Endothelial cell of umbilical vein (primary cell): ENCODE data around the gene SSNA1. TPM values are rescaled to one million over a fixed set of nuclear protein-coding genes. Genes with fewer than 3 reads are reported as not detected.

ENCODE experiments used
- BruUV-seq: library from RNA; stranded (reverse); fragments of 400-500 nt; replicated peaks from 2 replicates; lab custom pipeline; 2021; lab: Mats Ljungman, UMichigan
- CTCF ChIA-PET: fragments of 300-600, 350-600 bp; sonication (Branson Sonifier 250); formaldehyde crosslinking; loops from one replicate; lab custom pipeline; 2021; ENCODE audit warnings: antibody characterized with exemption, inconsistent platforms; lab: Charles Lee
- POLR2A ChIA-PET: fragments of 300-600, 350-600 bp; sonication (Branson Sonifier 250); formaldehyde crosslinking; loops from one replicate; lab custom pipeline; 2021; ENCODE audit warnings: antibody characterized with exemption, inconsistent platforms; lab: Charles Lee
- DNase-seq: peaks from one replicate; pipeline ENCODE4 v3.0.0-alpha.2; 2011; ENCODE audit warnings: low read depth, low spot score
- FAIRE-seq: peaks from 2 replicates; lab custom pipeline; 2011; peaks lifted over from hg19 to GRCh38; lab: Jason Lieb, UNC
- H2AFZ ChIP-seq: 2 replicates; pipeline ENCODE4 v1.6.0; 2012; ENCODE audit warnings: low read depth, low read length, control low read depth, inconsistent platforms
- H3K27ac ChIP-seq: 2 replicates; pipeline ENCODE4 v1.5.1; 2011; ENCODE audit warnings: low read depth, mild to moderate bottlenecking, control low read depth, low read length, moderate library complexity; ENCODE audit not compliant: insufficient read depth
- H3K27me3 ChIP-seq, 2 experiments: 2 replicates each; pipeline versions ENCODE4 v1.6.0 to v1.6.1; 2011; ENCODE audit warnings: low read length in 2 of 2, mixed read lengths in 1 of 2; ENCODE audit not compliant: control insufficient read depth in 2 of 2, insufficient read depth in 2 of 2
- H3K36me3 ChIP-seq, 2 experiments: 2 replicates in 1 of 2; 3 replicates in 1 of 2; pipeline ENCODE4 v1.5.1; 2011; ENCODE audit warnings: low read length in 2 of 2, mild to moderate bottlenecking in 1 of 2, moderate library complexity in 1 of 2; ENCODE audit not compliant: control insufficient read depth in 2 of 2, insufficient read depth in 2 of 2; ENCODE audit errors: extremely low read depth in 1 of 2
- H3K4me1 ChIP-seq: 3 replicates; pipeline ENCODE4 v1.5.1; 2011; ENCODE audit warnings: mild to moderate bottlenecking, low read length; ENCODE audit not compliant: control insufficient read depth, insufficient read depth; ENCODE audit errors: extremely low read depth
- H3K4me2 ChIP-seq: 2 replicates; pipeline ENCODE4 v1.6.1; 2011; ENCODE audit warnings: low read length, control low read depth, mixed read lengths; ENCODE audit not compliant: insufficient read depth
- H3K4me3 ChIP-seq, 3 experiments: fragments of 200-600 bp in 1 of 3; sonication (generic), shearing (Covaris generic) in 1 of 3; replicated peaks in 1 of 3; 2 replicates each; pipeline ENCODE4 v1.5.1; 2011 to 2016; ENCODE audit warnings: control low read depth in 3 of 3, low read length in 3 of 3, mild to moderate bottlenecking in 2 of 3, inconsistent platforms in 1 of 3, low read depth in 1 of 3, moderate library complexity in 1 of 3; ENCODE audit not compliant: insufficient read depth in 1 of 3
- H3K79me2 ChIP-seq: 2 replicates; pipeline ENCODE4 v1.6.0; 2012; ENCODE audit warnings: low read length, inconsistent platforms; ENCODE audit not compliant: control insufficient read depth, insufficient read depth
- H3K9ac ChIP-seq: replicated peaks from 2 replicates; pipeline ENCODE3; 2011; ENCODE audit warnings: low read length, control low read depth; ENCODE audit not compliant: insufficient read depth; ENCODE audit errors: extremely low read depth
- H3K9me1 ChIP-seq: replicated peaks from 3 replicates; pipeline ENCODE4 v1.6.0; 2011; ENCODE audit warnings: mild to moderate bottlenecking, low read length; ENCODE audit not compliant: control insufficient read depth, insufficient read depth; ENCODE audit errors: extremely low read depth
- H3K9me3 ChIP-seq: replicated peaks from 2 replicates; pipeline ENCODE4 v1.5.1; 2012; ENCODE audit warnings: low read length, inconsistent platforms; ENCODE audit not compliant: control insufficient read depth, insufficient read depth
- H4K20me1 ChIP-seq: replicated peaks from 2 replicates; pipeline ENCODE3; 2011; ENCODE audit warnings: mild to moderate bottlenecking, low read length; ENCODE audit not compliant: control insufficient read depth, insufficient read depth; ENCODE audit errors: extremely low read depth
- EZH2 ChIP-seq: IDR thresholded peaks from 2 replicates; pipeline ENCODE4 v1.6.1; 2012; ENCODE audit warnings: borderline replicate concordance, low read depth, mild to moderate bottlenecking, moderate library complexity, low read length, inconsistent platforms; ENCODE audit not compliant: severe bottlenecking
- FOS ChIP-seq: IDR thresholded peaks from 2 replicates; pipeline ENCODE4 v1.6.1; 2011; ENCODE audit warnings: mild to moderate bottlenecking, low read length, moderate library complexity, borderline replicate concordance; ENCODE audit not compliant: insufficient read depth
- GATA2 ChIP-seq: IDR thresholded peaks from 2 replicates; pipeline ENCODE4 v1.7.0; 2011; ENCODE audit warnings: low read depth, mild to moderate bottlenecking, moderate library complexity, mixed read lengths, low read length; ENCODE audit not compliant: insufficient read length, insufficient read depth
- JUN ChIP-seq: IDR thresholded peaks from 2 replicates; pipeline ENCODE4 v1.6.1; 2011; ENCODE audit warnings: borderline replicate concordance, low read depth; ENCODE audit not compliant: insufficient read length, insufficient read depth
- MYC ChIP-seq: IDR thresholded peaks from one replicate; pipeline ENCODE4 v1.6.1; 2011; ENCODE audit warnings: mild to moderate bottlenecking, low read depth, low read length
- POLR2A ChIP-seq: IDR thresholded peaks from 2 replicates; pipeline ENCODE4 v1.6.1; 2012; ENCODE audit warnings: low read depth, mild to moderate bottlenecking, control low read depth, low read length
- POLR2AphosphoS5 ChIP-seq: IDR thresholded peaks from 2 replicates; pipeline ENCODE4 v1.6.1; 2012; ENCODE audit warnings: low read depth, mild to moderate bottlenecking, control low read depth, low read length, moderate library complexity; ENCODE audit not compliant: insufficient read depth
- dilution Hi-C: fragments of 300-500 bp; cut with MboI; formaldehyde crosslinking; loops from one replicate; pipeline ENCODE4 v1.15.0; 2019; ENCODE audit warnings: low sequenced_read_pairs; ENCODE audit not compliant: extremely low pct_ligation_motif_present
- intact Hi-C: fragments of 100-400 bp; cut with micrococcal nuclease; formaldehyde crosslinking; loops from one replicate; pipeline ENCODE4 v1.10.0; 2022
- polyA plus RNA-seq, 4 experiments: library from polyadenylated mRNA; depleted of rRNA in 3 of 4; stranded (reverse) in 3 of 4; unstranded in 1 of 4; fragments of >200 nt; gene quantifications; 2 replicates each; pipeline versions ENCODE4 v1.2.1 to v1.2.3, GENCODE V29; 2011 to 2012; ENCODE audit warnings: missing spikeins in 1 of 4
- total RNA-seq: library from RNA; stranded (reverse); gene quantifications from 2 replicates; pipeline ENCODE4 v1.2.3, GENCODE V29; 2021
- TF ChIP-seq, protein P1 (sequence below), 2 donors: IDR thresholded peaks; 1 replicate in 1 of 2; 2 replicates in 1 of 2; pipeline ENCODE4 v1.5.1; 2011; ENCODE audit warnings: low read length in 2 of 2, mild to moderate bottlenecking in 2 of 2, moderate library complexity in 2 of 2, control low read depth in 1 of 2, inconsistent platforms in 1 of 2, low read depth in 1 of 2; ENCODE audit not compliant: insufficient read depth in 1 of 2; ENCODE audit errors: extremely low read depth in 1 of 2
- TF ChIP-seq, protein P2 (sequence below): IDR thresholded peaks from 2 replicates; pipeline ENCODE4 v1.6.1; 2011; ENCODE audit not compliant: insufficient read depth, insufficient read length

Gene SSNA1
- total and polyA plus RNA-seq, 2 donors (not counting 3 experiments of a cell fraction or from before 2014, with no cell fraction given): 89.0 to 146 TPM

DNA sequence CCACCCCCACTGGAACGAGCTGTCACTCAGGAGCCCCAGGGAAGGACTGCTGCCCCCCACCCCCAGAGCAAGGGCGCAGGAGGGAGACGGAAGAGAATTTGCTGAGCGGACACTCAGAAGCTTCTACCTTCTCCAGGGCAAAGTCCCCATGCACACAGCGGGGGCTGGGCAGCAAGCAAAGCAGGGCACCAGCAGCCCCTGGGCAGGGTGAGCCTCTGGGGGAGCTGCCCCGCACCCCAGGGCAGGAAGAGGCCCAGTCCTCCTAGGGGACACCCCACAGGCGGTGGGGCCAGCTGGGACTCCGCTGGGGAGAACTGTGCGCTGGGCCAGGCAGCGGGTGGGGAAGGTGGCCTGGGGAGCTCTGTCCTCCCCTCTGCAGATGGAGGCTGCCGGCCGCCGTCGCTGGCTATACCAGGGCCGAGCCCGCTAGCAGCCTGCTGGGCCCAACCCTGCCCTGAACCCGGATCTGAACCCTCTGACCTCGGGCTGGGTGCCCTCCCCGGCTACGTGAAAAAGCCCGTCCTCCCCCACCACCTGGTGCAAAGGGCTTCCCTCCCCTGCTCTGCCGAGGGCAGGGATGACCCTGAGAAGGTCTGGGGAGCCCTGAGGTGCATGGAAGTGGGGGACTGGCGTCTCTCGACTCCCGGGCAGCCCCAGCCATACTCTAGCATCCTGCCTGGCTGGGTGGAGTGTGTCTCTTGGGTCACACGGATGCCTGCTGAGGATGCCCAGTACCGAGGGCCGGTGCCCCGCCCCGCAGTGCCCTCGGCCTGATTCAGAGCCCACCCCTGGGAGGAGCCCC, 41.6 kb downstream of the SSNA1 start:
- POLR2A ChIA-PET: interaction anchor here (2.6 kb wide), 1 partner anchor 11 kb away, joined by 6 read pairs; the partner anchor contains the start of gene TUBB4B
- no peak overlapping the region for H3K4me2 ChIP-seq
- no peaks in the 10 kb centered on the region for H3K36me3 ChIP-seq
- CTCF ChIA-PET: no interaction called here
- no peak overlapping the region for H2AFZ ChIP-seq
- dilution Hi-C loops: no loop called here
- no peaks in the 10 kb centered on the region for H3K27me3 ChIP-seq
- FAIRE-seq (no peak), DNase-seq (no peak)
- no peak overlapping the region for H3K4me3 ChIP-seq
- H3K4me1 ChIP-seq: no peaks in the 10 kb centered on the region
- intact Hi-C loops: no loop called here
- H3K9ac ChIP-seq: no peak overlapping the region
- no peak overlapping the region for H3K27ac ChIP-seq
- no peak for TF ChIP-seq GATA2
- TF ChIP-seq POLR2A: no peak
- no peak for TF ChIP-seq FOS
- TF ChIP-seq, protein P1, sequence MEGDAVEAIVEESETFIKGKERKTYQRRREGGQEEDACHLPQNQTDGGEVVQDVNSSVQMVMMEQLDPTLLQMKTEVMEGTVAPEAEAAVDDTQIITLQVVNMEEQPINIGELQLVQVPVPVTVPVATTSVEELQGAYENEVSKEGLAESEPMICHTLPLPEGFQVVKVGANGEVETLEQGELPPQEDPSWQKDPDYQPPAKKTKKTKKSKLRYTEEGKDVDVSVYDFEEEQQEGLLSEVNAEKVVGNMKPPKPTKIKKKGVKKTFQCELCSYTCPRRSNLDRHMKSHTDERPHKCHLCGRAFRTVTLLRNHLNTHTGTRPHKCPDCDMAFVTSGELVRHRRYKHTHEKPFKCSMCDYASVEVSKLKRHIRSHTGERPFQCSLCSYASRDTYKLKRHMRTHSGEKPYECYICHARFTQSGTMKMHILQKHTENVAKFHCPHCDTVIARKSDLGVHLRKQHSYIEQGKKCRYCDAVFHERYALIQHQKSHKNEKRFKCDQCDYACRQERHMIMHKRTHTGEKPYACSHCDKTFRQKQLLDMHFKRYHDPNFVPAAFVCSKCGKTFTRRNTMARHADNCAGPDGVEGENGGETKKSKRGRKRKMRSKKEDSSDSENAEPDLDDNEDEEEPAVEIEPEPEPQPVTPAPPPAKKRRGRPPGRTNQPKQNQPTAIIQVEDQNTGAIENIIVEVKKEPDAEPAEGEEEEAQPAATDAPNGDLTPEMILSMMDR (IDR thresholded peaks at IDR 0.05; ENCODE audit: extremely low read depth in 1 of 2, insufficient read depth in 1 of 2, low read depth in 1 of 2, low read length in 2 of 2): no peak
- no peak for TF ChIP-seq EZH2
- no peak for TF ChIP-seq MYC
- TF ChIP-seq JUN: no peak
- TF ChIP-seq, protein P2, sequence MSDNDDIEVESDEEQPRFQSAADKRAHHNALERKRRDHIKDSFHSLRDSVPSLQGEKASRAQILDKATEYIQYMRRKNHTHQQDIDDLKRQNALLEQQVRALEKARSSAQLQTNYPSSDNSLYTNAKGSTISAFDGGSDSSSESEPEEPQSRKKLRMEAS: no peak
- TF ChIP-seq POLR2AphosphoS5: no peak
- H3K79me2 ChIP-seq: no peaks in the 10 kb centered on the region
- BruUV-seq: no TSS peak
- no peaks in the 10 kb centered on the region for H4K20me1 ChIP-seq
- no peaks in the 10 kb centered on the region for H3K9me3 ChIP-seq
- H3K9me1 ChIP-seq: no peaks in the 10 kb centered on the region
